Activated T-cell treated with anti-CD3 and anti-CD28 coated beads for 24 hours (primary cell): ENCODE results near the gene SRGAP3.

Experiments
- DNase-seq: peaks from one replicate; pipeline ENCODE4 v3.0.0-alpha.2; 2020; ENCODE audit warnings: low read depth

The SRGAP3 gene

GRCh38 chr3:9079676-9080075 lies 169.8 kb downstream of the SRGAP3 start:
- DNase-seq = no peak

DNA sequence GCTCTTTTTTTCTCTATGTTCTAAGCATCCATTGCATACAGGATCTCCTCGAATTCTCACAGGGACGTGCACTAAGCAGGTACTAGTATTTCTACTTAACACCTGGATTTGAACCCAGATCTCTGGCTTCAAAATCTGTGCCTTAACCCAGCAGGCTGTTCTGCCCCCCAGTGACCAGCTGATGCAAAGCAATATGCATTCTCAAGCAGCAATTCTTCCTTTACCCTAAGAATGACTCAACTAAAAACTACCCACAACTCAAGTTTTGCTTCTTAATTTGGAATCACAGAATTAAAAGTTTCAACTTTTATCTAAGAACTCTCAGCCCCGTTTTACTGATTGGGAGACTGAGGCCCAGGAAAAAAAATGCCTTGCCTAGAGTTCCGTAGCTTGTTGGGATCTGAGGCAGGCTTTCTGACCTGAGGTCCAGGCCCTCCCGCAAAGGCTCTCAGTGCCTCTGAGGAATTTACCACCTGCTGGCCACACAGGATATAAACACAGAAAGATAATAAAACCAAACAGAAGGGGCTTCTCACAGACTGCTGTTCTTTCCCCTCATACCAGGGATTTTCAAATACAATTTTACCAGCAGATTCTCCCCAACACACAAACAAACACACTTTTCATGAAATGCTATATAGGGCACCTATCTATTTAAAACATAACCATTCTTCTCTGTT lies 170.7 kb downstream of the SRGAP3 start:
- DNase-seq = no peak

- no peak for DNase-seq
These were observed 172.4 kb downstream of the SRGAP3 start for GRCh38 chr3:9077029-9077428.

DNA sequence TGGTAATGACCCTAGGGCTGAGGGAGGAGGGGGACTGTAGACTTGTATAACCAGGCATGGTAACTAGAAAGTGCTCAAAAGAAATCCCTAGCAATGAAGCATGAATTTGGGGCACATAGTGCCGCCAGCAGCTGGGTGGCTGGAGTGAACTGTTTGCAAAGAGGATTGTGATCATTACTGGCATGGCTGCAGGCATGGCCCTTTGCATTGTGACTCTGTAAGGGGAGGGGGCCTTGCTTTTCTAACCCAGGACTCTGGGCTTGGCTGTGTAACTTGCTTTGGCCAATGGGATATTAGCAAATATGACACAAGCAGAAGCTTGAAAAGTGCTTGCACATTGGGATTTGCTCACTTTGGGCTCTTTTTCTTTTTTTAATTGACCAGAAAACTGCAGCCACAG lies 173.7 kb downstream of the SRGAP3 start:
- no peak for DNase-seq

DNA sequence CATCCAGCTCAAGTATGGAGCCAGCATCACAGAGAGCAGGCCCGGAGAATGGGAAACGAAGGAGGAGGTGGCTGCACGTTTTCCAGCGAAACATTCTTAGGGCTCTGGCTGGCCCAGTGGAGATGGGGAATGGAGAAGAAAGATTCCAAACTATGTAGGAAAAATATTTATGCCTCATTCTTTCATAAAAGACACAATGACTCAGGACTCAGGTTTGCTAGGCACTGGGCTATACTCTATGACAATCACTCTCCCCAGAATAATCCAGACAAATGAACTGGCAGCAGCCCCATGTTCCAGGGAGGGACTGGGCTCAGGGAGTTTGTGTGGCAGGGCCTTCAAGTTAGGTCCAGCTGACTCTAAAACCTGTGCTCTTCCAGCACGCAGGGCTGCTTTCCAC lies 175.4 kb downstream of the SRGAP3 start:
- DNase-seq = no peak

DNA sequence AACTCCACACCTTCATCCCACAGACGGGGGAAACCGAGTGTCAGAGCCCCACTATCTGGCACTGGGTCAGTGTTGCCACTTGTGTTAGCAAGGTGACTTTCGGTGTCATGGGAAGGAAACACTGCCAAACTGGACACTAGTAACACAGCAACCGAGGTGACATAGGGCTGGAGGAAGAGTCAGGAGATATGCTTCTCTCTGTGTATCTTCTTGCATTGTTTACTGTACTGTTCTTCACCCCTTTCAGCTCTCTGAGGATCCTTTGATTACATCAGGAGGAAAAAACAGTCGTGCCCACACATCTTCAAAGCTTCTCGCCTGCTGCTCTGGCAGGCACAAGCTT lies 176.8 kb downstream of the SRGAP3 start:
- DNase-seq = no peak

DNA sequence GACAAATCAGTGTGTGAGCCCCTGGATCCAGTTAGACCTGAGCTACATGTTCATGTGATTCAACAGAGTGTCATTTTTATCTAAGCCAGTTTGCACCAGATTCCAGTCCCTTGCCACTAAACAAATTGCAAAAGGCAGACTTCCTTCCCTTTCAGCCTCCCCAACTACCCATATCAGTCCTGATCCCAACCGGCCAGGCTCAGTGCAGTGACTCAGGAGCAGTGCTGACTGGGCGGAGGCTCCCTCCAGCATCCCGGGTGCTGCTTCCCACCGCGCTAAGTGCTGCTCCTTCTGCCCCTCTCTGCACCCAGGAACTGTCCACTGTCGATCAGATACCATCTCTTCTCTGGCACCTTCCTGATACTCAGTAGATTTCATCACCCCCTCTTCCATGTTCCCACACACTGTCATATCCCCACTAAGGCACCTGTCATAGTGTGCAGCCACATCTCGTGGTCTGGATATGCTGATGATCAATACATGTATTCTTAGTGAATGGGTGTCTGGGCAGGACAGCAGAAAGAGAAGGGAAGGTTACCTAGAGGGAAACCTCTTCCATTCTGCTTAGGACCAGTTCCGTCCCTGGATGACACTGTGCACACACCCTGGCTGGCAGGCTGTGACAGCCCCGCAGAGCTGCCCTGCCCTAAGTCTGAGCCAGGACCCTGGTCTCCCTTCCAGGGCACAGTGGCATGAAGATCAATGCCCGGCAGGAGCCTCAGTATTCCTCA lies 177.3 kb downstream of the SRGAP3 start:
- no peak for DNase-seq

DNA sequence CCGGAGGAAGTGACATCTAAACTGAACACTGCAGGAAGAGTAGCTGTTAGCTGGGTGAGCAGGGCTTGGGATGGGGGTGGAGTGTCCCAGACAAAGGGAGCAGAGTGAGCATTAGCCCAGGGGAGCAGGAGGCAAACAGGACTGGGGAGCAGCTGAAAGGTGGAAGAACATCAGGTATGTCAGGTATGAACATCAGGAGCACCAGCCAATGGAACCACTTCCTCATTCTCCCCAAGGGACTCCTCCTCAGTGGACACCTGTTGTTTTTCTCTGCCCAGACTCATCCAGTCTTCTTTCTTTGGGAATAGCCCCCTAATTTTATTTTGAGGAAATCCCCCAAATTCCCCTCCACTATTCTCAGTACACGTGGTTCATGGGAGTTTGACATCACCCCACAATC lies 178.5 kb downstream of the SRGAP3 start:
- no peak for DNase-seq

DNA sequence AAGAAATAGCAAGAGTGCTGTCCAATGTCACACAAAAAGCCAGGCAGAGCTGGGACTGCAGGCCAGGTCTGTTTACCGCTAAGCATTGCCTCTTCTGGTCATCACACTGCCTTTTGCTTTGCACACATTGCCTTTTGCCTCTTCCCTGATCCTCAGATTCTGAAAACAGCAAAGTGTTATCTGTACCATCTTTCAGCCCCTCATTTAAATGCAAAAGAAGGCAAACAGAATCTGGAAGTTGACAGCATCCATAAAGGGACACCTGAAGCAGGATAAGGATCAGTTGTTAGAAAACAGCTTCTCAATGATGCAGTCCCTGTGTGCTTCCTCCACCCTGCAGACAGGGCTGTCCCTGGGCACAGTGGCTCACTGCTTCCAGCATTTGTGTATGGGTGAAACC lies 179.5 kb downstream of the SRGAP3 start:
- no peak for DNase-seq

- no peak for DNase-seq
These were observed 181.4 kb downstream of the SRGAP3 start for GRCh38 chr3:9068051-9068450.

DNA sequence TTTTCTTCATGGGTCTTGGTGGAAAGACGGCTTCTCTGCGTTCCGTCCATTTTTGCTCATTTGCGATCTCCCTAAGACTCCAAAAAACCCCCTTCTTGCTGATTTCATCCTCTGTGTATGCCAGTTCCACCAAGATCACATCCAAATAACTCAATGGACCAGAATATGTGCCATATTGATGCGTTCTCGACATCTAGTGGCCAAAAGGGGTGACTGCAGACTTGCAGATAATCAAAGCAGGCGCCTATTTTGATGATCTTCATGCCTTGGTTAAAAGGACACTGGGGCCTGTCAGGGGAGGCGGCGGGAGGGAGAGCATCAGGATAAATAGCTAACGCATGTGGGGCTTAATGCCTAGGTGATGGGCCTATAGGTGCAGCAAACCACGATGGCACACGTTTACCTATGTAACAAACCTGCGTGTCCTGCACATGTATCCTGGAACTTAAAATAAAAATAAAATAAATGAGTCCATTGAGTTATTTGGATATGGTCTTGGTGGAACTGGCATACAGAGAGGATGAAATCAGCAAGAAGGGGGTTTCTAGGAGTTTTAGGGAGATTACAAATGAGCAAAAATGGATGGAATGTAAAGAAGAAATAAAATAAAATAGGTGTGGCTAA lies 182.0 kb downstream of the SRGAP3 start:
- peak; percentile 4 for DNase-seq

GRCh38 chr3:9066775-9067174 lies 182.7 kb downstream of the SRGAP3 start:
- no peak for DNase-seq

GRCh38 chr3:9066141-9066540 lies 183.3 kb downstream of the SRGAP3 start:
- DNase-seq = no peak

- no peak for DNase-seq
These were observed 184.6 kb downstream of the SRGAP3 start for GRCh38 chr3:9064850-9065249.

DNA sequence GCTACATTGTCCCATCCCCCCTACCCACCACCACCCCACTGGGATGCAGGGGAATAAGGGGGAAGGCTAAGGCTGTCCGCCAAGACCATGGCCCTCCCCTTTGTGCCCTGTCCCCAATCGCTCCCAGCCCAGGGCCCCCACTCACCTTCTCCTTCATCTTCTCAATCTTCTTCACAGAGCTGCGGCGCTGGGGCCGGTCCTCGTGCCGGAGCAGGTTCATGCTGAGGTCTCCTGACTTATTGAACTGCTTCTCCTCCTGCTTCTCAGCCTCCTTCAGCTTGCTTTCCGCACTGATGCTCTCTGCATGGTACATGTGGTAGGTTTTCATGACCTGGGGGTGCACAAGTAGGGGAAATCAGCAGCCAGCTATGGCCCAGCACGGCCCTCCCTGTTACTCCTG lies 185.2 kb downstream of the SRGAP3 start:
- no peak for DNase-seq

GRCh38 chr3:9062570-9062969 lies 186.9 kb downstream of the SRGAP3 start:
- no peak for DNase-seq

- DNase-seq = no peak
These were observed 187.8 kb downstream of the SRGAP3 start for GRCh38 chr3:9061634-9062033.

GRCh38 chr3:9059489-9060400 lies 189.7 kb downstream of the SRGAP3 start:
- no peak for DNase-seq

DNA sequence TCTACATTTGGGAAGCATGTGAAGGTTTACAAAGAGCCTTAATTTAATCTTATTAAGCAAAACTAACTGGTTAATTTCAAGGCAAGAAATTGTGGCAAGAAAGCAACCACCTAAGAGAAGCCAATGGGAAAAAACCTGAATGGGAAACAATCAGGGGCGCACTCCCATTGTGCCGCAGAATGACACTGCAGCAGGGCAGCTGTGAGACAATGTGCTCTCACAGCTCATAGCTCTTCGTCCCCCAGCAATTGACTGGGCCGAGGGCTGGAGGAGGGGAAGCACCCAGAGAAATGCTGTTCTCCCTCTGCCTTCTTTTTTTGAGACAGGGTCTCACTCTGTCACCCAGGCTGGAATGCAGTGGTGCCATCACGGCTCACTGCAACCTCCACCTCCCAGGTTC lies 192.9 kb downstream of the SRGAP3 start:
- DNase-seq = no peak

GRCh38 chr3:9047452-9048346 lies 201.7 kb downstream of the SRGAP3 start:
- DNase-seq = no peak

DNA sequence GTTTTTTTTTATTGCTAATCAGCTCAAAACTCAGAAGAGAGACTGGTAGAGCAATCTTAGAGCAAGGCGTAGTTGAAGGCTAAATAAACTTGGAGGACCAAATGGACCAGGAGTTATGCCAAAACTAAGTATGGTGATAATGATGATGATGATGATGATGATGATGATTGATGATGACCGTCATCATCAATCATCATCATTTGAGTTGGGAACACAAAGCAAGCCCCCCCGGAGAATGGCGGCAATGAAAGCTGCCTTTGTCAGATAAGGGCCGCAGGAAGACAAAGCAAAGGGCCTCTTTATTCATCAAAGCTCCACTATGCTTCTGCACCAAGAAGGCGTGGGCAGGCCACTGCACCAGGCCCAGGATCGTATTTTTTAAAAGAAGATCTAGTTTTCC lies 204.1 kb downstream of the SRGAP3 start:
- no peak for DNase-seq
